Neural crest cell (in vitro differentiated cells): ENCODE measurements around the gene GMIP. TPM values are rescaled to one million over a fixed set of nuclear protein-coding genes. Genes with fewer than 3 reads are reported as not detected.

ENCODE experiments used
- DNase-seq: peaks from one replicate; pipeline ENCODE4 v3.0.0; 2021; ENCODE audit warnings: low read depth, mixed read lengths, low spot score
- H3K27ac Mint-ChIP-seq: one replicate; pipeline ENCODE4 v1.8.0; 2021; ENCODE audit warnings: mild to moderate bottlenecking, mixed read lengths; ENCODE audit not compliant: unreplicated experiment
- H3K27me3 Mint-ChIP-seq: 2 replicates; pipeline ENCODE4 v1.8.0; 2021; ENCODE audit warnings: low read depth, mild to moderate bottlenecking, mixed read lengths
- H3K36me3 Mint-ChIP-seq: 2 replicates; pipeline ENCODE4 v1.8.0; 2021; ENCODE audit warnings: low read depth, mild to moderate bottlenecking, mixed read lengths
- H3K4me1 Mint-ChIP-seq: 2 replicates; pipeline ENCODE4 v1.8.0; 2021; ENCODE audit warnings: mixed read lengths
- H3K4me3 Mint-ChIP-seq: one replicate; pipeline ENCODE4 v1.8.0; 2021; ENCODE audit warnings: mild to moderate bottlenecking, mixed read lengths
- H3K9me3 Mint-ChIP-seq: 2 replicates; pipeline ENCODE4 v1.8.0; 2021; ENCODE audit warnings: mixed read lengths
- CTCF ChIP-seq: fragments of 200-600 bp; sonication (generic); conservative IDR thresholded peaks from 2 replicates; pipeline ENCODE4 v1.5.0; 2021; ENCODE audit warnings: antibody characterized with exemption, mild to moderate bottlenecking
- total RNA-seq: library from RNA; stranded (reverse); gene quantifications from 2 replicates; pipeline ENCODE4 v1.2.1, GENCODE V29; 2021

GMIP gene
- total RNA-seq, 1 donor from 2014 or later, result 25.1 TPM

GRCh38 chr19:19626516-19627472 is 16.7 kb downstream of the GMIP start:
- no peaks in the 10 kb centered on the region for H3K27me3 Mint-ChIP-seq
- no peaks in the 10 kb centered on the region for H3K9me3 Mint-ChIP-seq
- H3K4me3 Mint-ChIP-seq, result peak overlapping the region; percentile 94
- DNase-seq, result no peak
- peak overlapping the region; percentile 88 for H3K27ac Mint-ChIP-seq
- H3K36me3 Mint-ChIP-seq, result peaks cover 4% of the 10 kb centered on the region
- peaks cover 22% of the 10 kb centered on the region for H3K4me1 Mint-ChIP-seq
- TF ChIP-seq CTCF, result no peak

DNA sequence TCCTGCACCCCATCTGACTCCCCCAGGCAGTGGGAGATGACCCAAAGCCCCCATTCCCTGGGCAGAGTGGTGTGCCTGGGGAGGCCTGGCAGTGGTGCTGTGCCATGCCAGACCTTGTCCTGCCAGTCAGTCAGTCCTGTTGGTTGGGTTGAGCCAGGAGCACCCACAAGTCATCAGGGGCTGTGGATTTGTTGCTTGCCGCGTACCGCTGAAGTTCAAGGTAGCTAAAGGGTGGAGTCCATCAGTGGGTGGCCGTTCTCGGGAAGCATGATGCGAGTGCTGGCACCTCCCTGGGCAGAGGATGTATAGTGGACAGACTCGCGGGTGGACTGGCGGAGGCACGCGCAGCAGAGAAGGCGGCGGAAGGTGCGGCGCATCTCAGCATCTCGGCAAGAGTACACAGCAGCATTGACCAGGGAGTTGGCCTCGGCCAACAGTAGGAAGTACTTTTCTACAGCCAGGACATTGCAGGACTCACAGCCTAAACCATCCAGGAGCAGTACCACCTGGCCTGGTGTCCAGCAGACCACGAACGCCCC is 19.4 kb downstream of the GMIP start:
- Mint-ChIP-seq H3K4me1 (peaks cover 31% of the 10 kb centered on the region), H3K4me3 (no peak overlapping the region), H3K36me3 (peaks cover 4% of the 10 kb centered on the region), H3K27ac (no peak overlapping the region), H3K9me3 (no peaks in the 10 kb centered on the region), H3K27me3 (no peaks in the 10 kb centered on the region)
- no peak for TF ChIP-seq CTCF
- no peak for DNase-seq

- Mint-ChIP-seq H3K27ac (peak overlapping the region; percentile 43), H3K36me3 (peaks cover 4% of the 10 kb centered on the region), H3K9me3 (no peaks in the 10 kb centered on the region), H3K27me3 (peaks cover 4% of the 10 kb centered on the region), H3K4me1 (peaks cover 33% of the 10 kb centered on the region), H3K4me3 (no peak overlapping the region)
- no peak for DNase-seq
- no peak for TF ChIP-seq CTCF
Observed at GRCh38 chr19:19623383-19623782, 20.1 kb downstream of the GMIP start.

DNA sequence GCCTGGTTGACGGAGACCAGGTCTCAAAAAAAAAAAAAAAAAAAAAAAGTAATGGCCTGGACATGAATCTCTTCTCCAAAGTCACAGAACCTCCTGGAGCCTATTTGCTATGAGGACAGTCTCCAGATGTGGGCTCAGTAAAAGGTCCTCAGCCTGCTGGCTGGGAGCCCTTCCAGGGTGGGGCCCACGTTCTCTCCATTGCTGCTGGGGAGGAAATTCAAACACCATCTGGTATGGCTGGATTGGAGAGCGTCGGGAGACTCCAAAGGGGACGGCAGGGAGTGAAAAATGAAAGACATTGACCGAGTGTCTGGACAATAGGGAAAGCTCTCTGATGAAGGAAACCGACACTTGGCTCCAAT is 23.6 kb downstream of the GMIP start:
- H3K4me3 Mint-ChIP-seq, result peak overlapping the region; percentile 43
- H3K4me1 Mint-ChIP-seq, result peaks cover 24% of the 10 kb centered on the region
- no peak overlapping the region for H3K27ac Mint-ChIP-seq
- H3K9me3 Mint-ChIP-seq, result no peaks in the 10 kb centered on the region
- no peak for TF ChIP-seq CTCF
- no peak for DNase-seq
- H3K27me3 Mint-ChIP-seq, result peaks cover 6% of the 10 kb centered on the region
- no peaks in the 10 kb centered on the region for H3K36me3 Mint-ChIP-seq

- Mint-ChIP-seq H3K4me3 (peak overlapping the region; percentile 90), H3K27me3 (peaks cover 6% of the 10 kb centered on the region), H3K27ac (no peak overlapping the region), H3K9me3 (no peaks in the 10 kb centered on the region), H3K36me3 (no peaks in the 10 kb centered on the region), H3K4me1 (peaks cover 24% of the 10 kb centered on the region)
- no peak for TF ChIP-seq CTCF
- no peak for DNase-seq
Observed at GRCh38 chr19:19619181-19619848, 24.1 kb downstream of the GMIP start.
